ENCODE data around the gene VAPB. TPM values are rescaled to one million over a fixed set of nuclear protein-coding genes. Genes with fewer than 3 reads are reported as not detected.
A peak's percentile ranks its signal among the peaks of the same experiment; 100 is the strongest.

VAPB gene
- total RNA-seq, 5 donors from 2014 or later (not counting 1 experiment from before 2014, with no cell fraction given), result 26.4 to 35.0 (median 30.8) TPM

DNA sequence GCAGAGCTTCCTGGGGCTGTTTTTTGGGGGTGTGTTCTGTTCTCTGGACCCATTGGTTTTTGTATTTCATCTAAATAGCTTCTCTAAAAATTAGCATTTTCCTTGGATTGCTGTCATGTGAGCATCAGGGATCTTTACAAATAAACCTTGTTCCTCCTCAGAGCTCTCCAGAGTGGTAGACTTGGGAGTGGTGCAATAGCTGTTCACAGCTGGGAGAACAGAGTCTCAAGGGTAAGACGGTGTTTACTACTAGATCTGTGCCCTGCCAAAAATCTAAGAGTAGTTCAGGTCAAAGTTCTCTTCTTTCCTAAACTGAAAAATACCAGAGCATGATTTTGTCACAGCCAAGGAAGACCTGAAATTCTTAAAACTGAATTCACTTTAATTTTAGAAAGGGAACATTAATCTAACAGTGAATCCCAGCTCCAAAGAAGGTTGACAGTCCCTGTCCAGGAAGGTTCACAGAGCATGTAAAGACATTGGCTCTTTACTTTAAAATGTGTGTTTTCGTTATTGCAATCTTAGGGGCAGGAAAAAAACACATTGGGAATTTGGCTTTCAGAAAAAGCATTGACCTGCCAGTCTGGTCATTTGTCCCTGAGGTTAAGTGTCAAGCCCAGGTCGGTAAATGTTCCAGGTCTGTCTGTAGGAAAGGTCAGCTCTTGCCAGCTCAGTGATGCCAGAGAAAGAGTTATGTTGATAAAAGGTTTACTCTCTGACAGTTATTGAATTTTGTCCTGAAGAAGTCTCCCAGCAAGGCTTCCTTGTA is 43.3 kb downstream of the VAPB start:
- Mint-ChIP-seq H3K36me3 (peaks cover 28% of the 10 kb centered on the region), H3K27me3 (no peaks in the 10 kb centered on the region), H3K4me3 (no peak overlapping the region), H3K4me1 (peaks cover 33 to 53% (median 47%) of the 10 kb centered on the region in 3 donors), H3K27ac (peak overlapping the region in 1 of 2 donors; percentile 52), H3K9me3 (no peaks in the 10 kb centered on the region)
- Histone ChIP-seq H3K36me3 (ENCODE audit: control insufficient read depth in 2 of 2, extremely low read depth in 1 of 2, insufficient read depth in 1 of 2, low read length in 1 of 2) (peaks cover 0 to 6% of the 10 kb centered on the region in 2 donors), H3K27ac (ENCODE audit: low read length) (no peak overlapping the region), H3K9me3 (no peaks in the 10 kb centered on the region), H3K4me1 (ENCODE audit: control insufficient read depth in 1 of 2, extremely low read depth in 1 of 2, insufficient read depth in 2 of 2, low read length in 2 of 2) (no peaks in the 10 kb centered on the region), H3K27me3 (replicated peaks in 1 of 2; ENCODE audit: control insufficient read depth in 2 of 2, extremely low read depth in 1 of 2, insufficient read depth in 2 of 2, low read length in 1 of 2) (no peaks in the 10 kb centered on the region), H3K4me3 (ENCODE audit: control insufficient read depth in 1 of 2, extremely low read depth in 1 of 2, low read length in 1 of 2) (no peak overlapping the region)
- CTCF ChIA-PET, result interaction anchor here (0.6 to 0.8 kb wide), 4 partner anchors 9 to 212 kb away, joined by 3 read pairs; no protein-coding TSS in a partner anchor
- ATAC-seq (replicated peaks in 1 of 4) (no peak), DNase-seq (no peak)
- 95% methylated on average over 2 of the region's 3 CpGs for WGBS (ENCODE audit: insufficient coverage)
- POLR2A ChIA-PET, result no interaction called here

DNA sequence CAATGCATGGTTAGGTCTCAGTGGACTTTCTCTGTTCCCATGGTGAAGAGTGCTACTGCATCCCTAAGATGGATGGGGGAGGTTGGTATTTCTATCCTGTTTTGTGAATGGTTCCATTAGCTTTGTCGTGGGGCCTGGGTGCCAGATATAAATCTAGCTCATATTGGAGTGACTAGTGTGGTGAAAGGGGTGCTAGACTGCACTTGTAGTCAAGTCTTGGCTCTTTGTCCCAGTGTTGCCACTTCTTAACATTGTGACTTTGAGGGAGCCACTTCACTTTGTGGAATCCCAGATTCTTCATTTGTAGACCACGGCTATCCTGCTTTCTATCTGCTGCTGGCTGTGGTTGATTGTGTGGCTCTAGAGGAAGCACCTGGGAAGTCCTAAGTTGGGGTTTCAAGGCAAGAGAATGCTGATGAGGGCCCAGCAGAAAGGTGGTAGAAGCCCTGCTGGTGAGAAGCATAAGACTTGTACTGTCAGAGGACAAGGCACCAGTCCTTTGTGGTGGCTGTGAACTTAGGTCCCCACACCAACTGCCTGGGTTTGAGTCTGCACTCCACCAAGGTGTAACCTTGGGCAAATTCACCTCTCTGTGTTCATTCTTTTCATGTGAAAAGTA is 44.1 kb downstream of the VAPB start:
- peaks cover 38 to 59% (median 54%) of the 10 kb centered on the region in 3 donors for H3K4me1 Mint-ChIP-seq
- H3K27me3 ChIP-seq (replicated peaks in 1 of 2; ENCODE audit: control insufficient read depth in 2 of 2, extremely low read depth in 1 of 2, insufficient read depth in 2 of 2, low read length in 1 of 2), result no peaks in the 10 kb centered on the region
- WGBS (ENCODE audit: insufficient coverage), result 75% methylated on average over 2 of the region's 2 CpGs

DNA sequence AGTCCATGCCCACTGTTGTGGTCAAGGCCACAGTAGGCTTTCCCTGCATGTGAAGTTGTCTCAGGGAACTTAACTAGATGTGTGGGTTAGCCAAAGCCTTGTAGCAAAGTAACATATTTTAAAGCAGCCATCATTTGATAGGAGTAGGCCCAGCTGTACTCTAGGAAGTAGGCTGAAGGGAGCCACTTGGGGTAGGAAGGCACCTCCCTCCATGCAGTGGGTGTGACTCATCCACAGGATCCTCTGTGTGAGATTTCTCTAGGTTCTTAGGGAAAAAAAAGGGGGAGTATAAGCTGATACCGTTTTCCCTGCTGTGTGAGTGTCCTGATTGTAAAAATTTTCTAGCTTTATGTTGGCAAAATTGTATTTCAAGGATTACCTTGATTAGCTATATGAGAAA is 44.7 kb downstream of the VAPB start:
- no peaks in the 10 kb centered on the region for H3K9me3 Mint-ChIP-seq
- H3K36me3 Mint-ChIP-seq, result peaks cover 35% of the 10 kb centered on the region
- Histone ChIP-seq H3K27ac (ENCODE audit: low read length) (no peak overlapping the region), H3K4me1 (ENCODE audit: control insufficient read depth in 1 of 2, extremely low read depth in 1 of 2, insufficient read depth in 2 of 2, low read length in 2 of 2) (peaks cover 0 to 3% of the 10 kb centered on the region in 2 experiments), H3K4me3 (ENCODE audit: control insufficient read depth in 1 of 2, extremely low read depth in 1 of 2, low read length in 1 of 2) (no peak overlapping the region), H3K36me3 (ENCODE audit: control insufficient read depth in 2 of 2, extremely low read depth in 1 of 2, insufficient read depth in 1 of 2, low read length in 1 of 2) (peaks cover 0 to 9% of the 10 kb centered on the region in 2 donors), H3K27me3 (replicated peaks in 1 of 2; ENCODE audit: control insufficient read depth in 2 of 2, extremely low read depth in 1 of 2, insufficient read depth in 2 of 2, low read length in 1 of 2) (no peaks in the 10 kb centered on the region), H3K9me3 (no peaks in the 10 kb centered on the region)
- no peak overlapping the region for H3K4me3 Mint-ChIP-seq
- ChIA-PET CTCF (interaction anchor here (0.6 kb wide), 2 partner anchors 34 to 485 kb away, joined by 3 to 4 read pairs; no protein-coding TSS in a partner anchor), POLR2A (interaction anchor here in 1 of 2 donors (0.6 kb wide), 1 partner anchor 1918 kb away, joined by 3 read pairs; no protein-coding TSS in a partner anchor)
- no peak overlapping the region for H3K27ac Mint-ChIP-seq
- no peaks in the 10 kb centered on the region for H3K27me3 Mint-ChIP-seq
- ATAC-seq (replicated peaks in 1 of 4), result no peak
- no peak for DNase-seq
- no CpG with 5 or more reads among the region's 1 CpG for WGBS (ENCODE audit: insufficient coverage)
- peaks cover 38 to 60% (median 57%) of the 10 kb centered on the region in 3 donors for H3K4me1 Mint-ChIP-seq

More for the DNA sequence above, 44.1 kb downstream of the VAPB start:
- Histone ChIP-seq H3K36me3 (ENCODE audit: control insufficient read depth in 2 of 2, extremely low read depth in 1 of 2, insufficient read depth in 1 of 2, low read length in 1 of 2) (peaks cover 0 to 9% of the 10 kb centered on the region in 2 donors), H3K4me1 (ENCODE audit: control insufficient read depth in 1 of 2, extremely low read depth in 1 of 2, insufficient read depth in 2 of 2, low read length in 2 of 2) (no peaks in the 10 kb centered on the region), H3K4me3 (ENCODE audit: control insufficient read depth in 1 of 2, extremely low read depth in 1 of 2, low read length in 1 of 2) (no peak overlapping the region), H3K27ac (ENCODE audit: low read length) (no peak overlapping the region), H3K9me3 (no peaks in the 10 kb centered on the region)
- ATAC-seq (replicated peaks in 1 of 4), result no peak
- ChIA-PET POLR2A (no interaction called here), CTCF (interaction anchor here (0.6 to 0.8 kb wide), 2 partner anchors 9 to 198 kb away, joined by 3 read pairs; no protein-coding TSS in a partner anchor)
- Mint-ChIP-seq H3K36me3 (peaks cover 34% of the 10 kb centered on the region), H3K4me3 (no peak overlapping the region), H3K27ac (peak overlapping the region in 1 of 2 donors; percentile 37), H3K9me3 (no peaks in the 10 kb centered on the region), H3K27me3 (no peaks in the 10 kb centered on the region)
- DNase-seq, result no peak

- POLR2A ChIA-PET, result interaction anchor here in 1 of 2 donors (0.6 kb wide), 1 partner anchor 1919 kb away, joined by 3 read pairs; no protein-coding TSS in a partner anchor
- Histone ChIP-seq H3K27ac (ENCODE audit: low read length) (no peak overlapping the region), H3K9me3 (no peaks in the 10 kb centered on the region), H3K36me3 (ENCODE audit: control insufficient read depth in 2 of 2, extremely low read depth in 1 of 2, insufficient read depth in 1 of 2, low read length in 1 of 2) (peaks cover 0 to 11% of the 10 kb centered on the region in 2 donors), H3K27me3 (replicated peaks in 1 of 2; ENCODE audit: control insufficient read depth in 2 of 2, extremely low read depth in 1 of 2, insufficient read depth in 2 of 2, low read length in 1 of 2) (no peaks in the 10 kb centered on the region), H3K4me1 (ENCODE audit: control insufficient read depth in 1 of 2, extremely low read depth in 1 of 2, insufficient read depth in 2 of 2, low read length in 2 of 2) (peaks cover 0 to 3% of the 10 kb centered on the region in 2 experiments), H3K4me3 (ENCODE audit: control insufficient read depth in 1 of 2, extremely low read depth in 1 of 2, low read length in 1 of 2) (no peak overlapping the region)
- Mint-ChIP-seq H3K9me3 (no peaks in the 10 kb centered on the region), H3K4me3 (no peak overlapping the region), H3K27ac (no peak overlapping the region), H3K4me1 (peaks cover 38 to 58% (median 58%) of the 10 kb centered on the region in 3 donors), H3K27me3 (no peaks in the 10 kb centered on the region), H3K36me3 (peaks cover 31% of the 10 kb centered on the region)
- DNase-seq (no peak), ATAC-seq (replicated peaks in 1 of 4) (no peak)
- no CpG with 5 or more reads among the region's 5 CpGs for WGBS (ENCODE audit: insufficient coverage)
- CTCF ChIA-PET, result interaction anchor here (0.6 kb wide), 2 partner anchors 35 to 485 kb away, joined by 3 to 4 read pairs; no protein-coding TSS in a partner anchor
Observed at GRCh38 chr20:58434326-58434725, 45.3 kb downstream of the VAPB start.

- H3K9me3 Mint-ChIP-seq, result no peaks in the 10 kb centered on the region
- no peak overlapping the region for H3K27ac ChIP-seq (ENCODE audit: low read length)
- H3K9me3 ChIP-seq, result no peaks in the 10 kb centered on the region
- H3K27ac Mint-ChIP-seq, result no peak overlapping the region
- H3K4me1 ChIP-seq (ENCODE audit: control insufficient read depth in 1 of 2, extremely low read depth in 1 of 2, insufficient read depth in 2 of 2, low read length in 2 of 2), result peaks cover 0 to 3% of the 10 kb centered on the region in 2 experiments
- H3K4me3 Mint-ChIP-seq, result no peak overlapping the region
- ATAC-seq (replicated peaks in 1 of 4) (no peak), DNase-seq (no peak)
- 100% methylated on average over 5 of the region's 6 CpGs for WGBS (ENCODE audit: insufficient coverage)
- ChIA-PET CTCF (interaction anchor here in 1 of 2 donors (0.8 kb wide), 1 partner anchor 13 kb away, joined by 3 read pairs; no protein-coding TSS in a partner anchor), POLR2A (interaction anchor here in 1 of 2 donors (1.3 kb wide), 1 partner anchor 47 kb away, joined by 4 read pairs; the partner anchor contains the start of gene VAPB)
- peaks cover 34% of the 10 kb centered on the region for H3K36me3 Mint-ChIP-seq
- peaks cover 38 to 54% (median 54%) of the 10 kb centered on the region in 3 donors for H3K4me1 Mint-ChIP-seq
- H3K27me3 ChIP-seq (replicated peaks in 1 of 2; ENCODE audit: control insufficient read depth in 2 of 2, extremely low read depth in 1 of 2, insufficient read depth in 2 of 2, low read length in 1 of 2), result no peaks in the 10 kb centered on the region
- peaks cover 0 to 19% of the 10 kb centered on the region in 2 donors for H3K36me3 ChIP-seq (ENCODE audit: control insufficient read depth in 2 of 2, extremely low read depth in 1 of 2, insufficient read depth in 1 of 2, low read length in 1 of 2)
- no peaks in the 10 kb centered on the region for H3K27me3 Mint-ChIP-seq
- H3K4me3 ChIP-seq (ENCODE audit: control insufficient read depth in 1 of 2, extremely low read depth in 1 of 2, low read length in 1 of 2), result no peak overlapping the region
Observed at GRCh38 chr20:58435237-58435636, 46.2 kb downstream of the VAPB start.
